Measurements from ENCODE around the gene TRPM1. TPM values are rescaled to one million over a fixed set of nuclear protein-coding genes. Genes with fewer than 3 reads are reported as not detected.

The TRPM1 gene
- total RNA-seq, 1 experiment from 2014 or later = 0.77 TPM

- no peak for TF ChIP-seq TCF7 (CRISPR knock-in tag; IDR thresholded peaks at IDR 0.05; ENCODE audit: low read depth)
- TF ChIP-seq NFYB (CRISPR knock-in tag; conservative IDR thresholded peaks at IDR 0.05; ENCODE audit: low read depth) = no peak
- TF ChIP-seq NR2C2 (CRISPR knock-in tag; IDR thresholded peaks at IDR 0.05) = no peak
Observed at GRCh38 chr15:31135523-31135922, 34.0 kb upstream of the TRPM1 start (continued).

GRCh38 chr15:31133890-31134289, 32.4 kb upstream of the TRPM1 start:
- peaks cover 31% of the 10 kb centered on the region for H3K9me3 Mint-ChIP-seq
- ChIA-PET POLR2A (no interaction called here), CTCF (no interaction called here)
- TF ChIP-seq ZNF263 (CRISPR knock-in tag; IDR thresholded peaks at IDR 0.05; ENCODE audit: low read depth) = no peak
- no peak for TF ChIP-seq ATF1 (CRISPR knock-in tag; IDR thresholded peaks at IDR 0.05)
- TF ChIP-seq ATF6 (CRISPR knock-in tag; IDR thresholded peaks at IDR 0.05) = no peak
- TF ChIP-seq IRF2 (CRISPR knock-in tag; IDR thresholded peaks at IDR 0.05; ENCODE audit: borderline replicate concordance, low read depth) = no peak
- no peak for TF ChIP-seq RELA (CRISPR knock-in tag; IDR thresholded peaks at IDR 0.05; ENCODE audit: borderline replicate concordance)
- no peak for TF ChIP-seq ZNF232 (CRISPR knock-in tag; IDR thresholded peaks at IDR 0.05)
- no peak for TF ChIP-seq NFYB (CRISPR knock-in tag; conservative IDR thresholded peaks at IDR 0.05; ENCODE audit: low read depth)
- no peak for TF ChIP-seq HMGXB4 (CRISPR knock-in tag; IDR thresholded peaks at IDR 0.05)
- TF ChIP-seq NFE2L1 (CRISPR knock-in tag; IDR thresholded peaks at IDR 0.05) = no peak
- no peak for TF ChIP-seq EMX1 (CRISPR knock-in tag; IDR thresholded peaks at IDR 0.05)
- TF ChIP-seq STAT6 (CRISPR knock-in tag; conservative IDR thresholded peaks at IDR 0.05; ENCODE audit: low read depth) = no peak
- no peak for DNase-seq (ENCODE audit: low spot score)
- H3K27me3 Mint-ChIP-seq (ENCODE audit: low read depth) = no peaks in the 10 kb centered on the region
- no peak overlapping the region for H3K4me3 Mint-ChIP-seq
- ATAC-seq = no peak
- H3K27ac Mint-ChIP-seq = no peak overlapping the region
- peaks cover 27% of the 10 kb centered on the region for H3K36me3 Mint-ChIP-seq
- H3K4me1 Mint-ChIP-seq = peaks cover 25% of the 10 kb centered on the region

GRCh38 chr15:31131853-31132375, 30.4 kb upstream of the TRPM1 start:
- Mint-ChIP-seq H3K27ac (no peak overlapping the region), H3K4me3 (no peak overlapping the region), H3K4me1 (peaks cover 19% of the 10 kb centered on the region), H3K27me3 (ENCODE audit: low read depth) (no peaks in the 10 kb centered on the region), H3K36me3 (peaks cover 27% of the 10 kb centered on the region), H3K9me3 (peaks cover 31% of the 10 kb centered on the region)
- POLR2A ChIA-PET = interaction anchor here (0.6 kb wide), 1 partner anchor 100 kb away, joined by 3 read pairs; no protein-coding TSS in a partner anchor
- DNase-seq (ENCODE audit: low spot score) (no peak), ATAC-seq (no peak)
- no peak for TF ChIP-seq CDX4 (CRISPR knock-in tag; IDR thresholded peaks at IDR 0.05; ENCODE audit: borderline replicate concordance)
- TF ChIP-seq ZSCAN18 (CRISPR knock-in tag; IDR thresholded peaks at IDR 0.05) = no peak
- TF ChIP-seq ZNF671 (CRISPR knock-in tag; IDR thresholded peaks at IDR 0.05) = no peak
- no peak for TF ChIP-seq KAT7 (CRISPR knock-in tag; IDR thresholded peaks at IDR 0.05; ENCODE audit: borderline replicate concordance)
- TF ChIP-seq FOXJ3 (CRISPR knock-in tag; IDR thresholded peaks at IDR 0.05; ENCODE audit: borderline replicate concordance) = no peak
- no peak for TF ChIP-seq PREB (CRISPR knock-in tag; IDR thresholded peaks at IDR 0.05; ENCODE audit: borderline replicate concordance)
- CTCF ChIA-PET = interaction anchor here (0.6 kb wide), 1 partner anchor 129 kb away, joined by 3 read pairs; no protein-coding TSS in a partner anchor

Measured in WTC11 (cell line).